Glutamatergic neuron (in vitro differentiated cells): ENCODE data around the gene DDX10. TPM values are rescaled to one million over a fixed set of nuclear protein-coding genes. Genes with fewer than 3 reads are reported as not detected.

Source experiments
- DNase-seq: peaks from one replicate; pipeline ENCODE4 v3.0.0; 2022
- H3K27ac Mint-ChIP-seq: one replicate; pipeline ENCODE4 v1.8.0; 2020; ENCODE audit warnings: mild to moderate bottlenecking, mixed read lengths, inconsistent platforms; ENCODE audit not compliant: unreplicated experiment
- H3K27me3 Mint-ChIP-seq: one replicate; pipeline ENCODE4 v1.8.0; 2020; ENCODE audit warnings: mild to moderate bottlenecking, moderate library complexity, mixed read lengths, inconsistent platforms; ENCODE audit not compliant: unreplicated experiment
- H3K36me3 Mint-ChIP-seq: one replicate; pipeline ENCODE4 v1.8.0; 2020; ENCODE audit warnings: mild to moderate bottlenecking, mixed read lengths, inconsistent platforms; ENCODE audit not compliant: unreplicated experiment
- H3K4me1 Mint-ChIP-seq: one replicate; pipeline ENCODE4 v1.8.0; 2020; ENCODE audit warnings: mild to moderate bottlenecking, low read depth, mixed read lengths, inconsistent platforms; ENCODE audit not compliant: unreplicated experiment
- H3K4me3 Mint-ChIP-seq: one replicate; pipeline ENCODE4 v1.8.0; 2020; ENCODE audit warnings: mild to moderate bottlenecking, mixed read lengths, inconsistent platforms; ENCODE audit not compliant: unreplicated experiment
- H3K9me3 Mint-ChIP-seq: one replicate; pipeline ENCODE4 v1.8.0; 2020; ENCODE audit warnings: mild to moderate bottlenecking, moderate library complexity, mixed read lengths, inconsistent platforms; ENCODE audit not compliant: unreplicated experiment
- CTCF ChIP-seq: fragments of 200-600 bp; sonication (generic); IDR thresholded peaks from one replicate; pipeline ENCODE4 v1.5.0; 2021; ENCODE audit not compliant: partially characterized antibody, unreplicated experiment
- total RNA-seq: library from RNA; stranded (reverse); fragmentation: NEBNext Ultra II Directional; extraction: Animal tissue kit (Norgen Biotek cat#: 25700); gene quantifications from one replicate; pipeline ENCODE4 v1.2.1, GENCODE V29; 2021; ENCODE audit not compliant: unreplicated experiment

Gene DDX10
- total RNA-seq, 1 donor from 2014 or later, result 18.8 TPM

- Mint-ChIP-seq H3K27me3 (no peaks in the 10 kb centered on the region), H3K27ac (no peak overlapping the region), H3K4me3 (no peak overlapping the region), H3K9me3 (peaks cover 1% of the 10 kb centered on the region), H3K36me3 (no peaks in the 10 kb centered on the region), H3K4me1 (no peaks in the 10 kb centered on the region)
- DNase-seq, result no peak
- TF ChIP-seq CTCF, result no peak
Measured at GRCh38 chr11:108916935-108917334, 252.1 kb downstream of the DDX10 start.

- H3K27ac Mint-ChIP-seq, result no peak overlapping the region
- TF ChIP-seq CTCF, result no peak
- H3K27me3 Mint-ChIP-seq, result peaks cover 2% of the 10 kb centered on the region
- H3K4me3 Mint-ChIP-seq, result no peak overlapping the region
- no peak for DNase-seq
- no peaks in the 10 kb centered on the region for H3K36me3 Mint-ChIP-seq
- H3K9me3 Mint-ChIP-seq, result no peaks in the 10 kb centered on the region
- H3K4me1 Mint-ChIP-seq, result no peaks in the 10 kb centered on the region
Measured at GRCh38 chr11:108921211-108921610, 256.3 kb downstream of the DDX10 start.

- Mint-ChIP-seq H3K27me3 (peaks cover 2% of the 10 kb centered on the region), H3K4me1 (no peaks in the 10 kb centered on the region), H3K27ac (no peak overlapping the region), H3K36me3 (no peaks in the 10 kb centered on the region), H3K9me3 (no peaks in the 10 kb centered on the region), H3K4me3 (no peak overlapping the region)
- DNase-seq, result no peak
- no peak for TF ChIP-seq CTCF
Measured at GRCh38 chr11:108922241-108922640, 257.4 kb downstream of the DDX10 start.

- Mint-ChIP-seq H3K4me1 (no peaks in the 10 kb centered on the region), H3K4me3 (no peak overlapping the region), H3K9me3 (no peaks in the 10 kb centered on the region), H3K27ac (no peak overlapping the region), H3K36me3 (no peaks in the 10 kb centered on the region), H3K27me3 (peaks cover 2% of the 10 kb centered on the region)
- TF ChIP-seq CTCF, result no peak
- no peak for DNase-seq
Measured at GRCh38 chr11:108923413-108923812, 258.5 kb downstream of the DDX10 start.

GRCh38 chr11:108926171-108926840 lies 261.4 kb downstream of the DDX10 start:
- Mint-ChIP-seq H3K4me1 (no peaks in the 10 kb centered on the region), H3K4me3 (no peak overlapping the region), H3K9me3 (no peaks in the 10 kb centered on the region), H3K27ac (no peak overlapping the region), H3K36me3 (no peaks in the 10 kb centered on the region), H3K27me3 (peaks cover 4% of the 10 kb centered on the region)
- no peak for TF ChIP-seq CTCF
- DNase-seq, result no peak
